HCT116 (cell line): ENCODE results near the gene CYB561A3. TPM values are rescaled to one million over a fixed set of nuclear protein-coding genes. Genes with fewer than 3 reads are reported as not detected.

Source experiments
- total RNA-seq: library from RNA; stranded (reverse); gene quantifications from one replicate; pipeline ENCODE4 v1.2.1, GENCODE V29; 2021; ENCODE audit not compliant: unreplicated experiment

Gene CYB561A3
- total RNA-seq, 1 experiment from 2014 or later, result 34.1 TPM

Other genes with a start within 250 kb of the CYB561A3 start
- gene VPS37C, start 200.5 kb downstream of the CYB561A3 start, total RNA-seq, result 23.1 TPM
- gene PGA3, start 158.4 kb downstream of the CYB561A3 start, total RNA-seq, result not detected
- not detected for gene PGA4, start 139.5 kb downstream of the CYB561A3 start, total RNA-seq
- gene PGA5, start 120.7 kb downstream of the CYB561A3 start, total RNA-seq, result not detected
- gene VWCE, start 66.6 kb downstream of the CYB561A3 start, total RNA-seq, result 2.5 TPM
- 269 TPM for gene DDB1, start 28.8 kb downstream of the CYB561A3 start, total RNA-seq
- 156 TPM for gene TKFC, start 28.7 kb downstream of the CYB561A3 start, total RNA-seq
- gene TMEM138, start 492 bp upstream of the CYB561A3 start, total RNA-seq, result 45.0 TPM
- gene TMEM216, start 30.7 kb upstream of the CYB561A3 start, total RNA-seq, result 13.7 TPM
- 110 TPM for gene CPSF7, start 68.1 kb upstream of the CYB561A3 start, total RNA-seq
- gene SDHAF2, start 68.2 kb upstream of the CYB561A3 start, total RNA-seq, result 34.0 TPM
- gene LRRC10B, start 146.9 kb upstream of the CYB561A3 start, total RNA-seq, result not detected
- 27.4 TPM for gene SYT7, start 219.2 kb upstream of the CYB561A3 start, total RNA-seq